ENCODE results near the gene SP9. TPM values are rescaled to one million over a fixed set of nuclear protein-coding genes. Genes with fewer than 3 reads are reported as not detected.

The SP9 gene
- total RNA-seq, 2 donors from 2014 or later = not detected

DNA sequence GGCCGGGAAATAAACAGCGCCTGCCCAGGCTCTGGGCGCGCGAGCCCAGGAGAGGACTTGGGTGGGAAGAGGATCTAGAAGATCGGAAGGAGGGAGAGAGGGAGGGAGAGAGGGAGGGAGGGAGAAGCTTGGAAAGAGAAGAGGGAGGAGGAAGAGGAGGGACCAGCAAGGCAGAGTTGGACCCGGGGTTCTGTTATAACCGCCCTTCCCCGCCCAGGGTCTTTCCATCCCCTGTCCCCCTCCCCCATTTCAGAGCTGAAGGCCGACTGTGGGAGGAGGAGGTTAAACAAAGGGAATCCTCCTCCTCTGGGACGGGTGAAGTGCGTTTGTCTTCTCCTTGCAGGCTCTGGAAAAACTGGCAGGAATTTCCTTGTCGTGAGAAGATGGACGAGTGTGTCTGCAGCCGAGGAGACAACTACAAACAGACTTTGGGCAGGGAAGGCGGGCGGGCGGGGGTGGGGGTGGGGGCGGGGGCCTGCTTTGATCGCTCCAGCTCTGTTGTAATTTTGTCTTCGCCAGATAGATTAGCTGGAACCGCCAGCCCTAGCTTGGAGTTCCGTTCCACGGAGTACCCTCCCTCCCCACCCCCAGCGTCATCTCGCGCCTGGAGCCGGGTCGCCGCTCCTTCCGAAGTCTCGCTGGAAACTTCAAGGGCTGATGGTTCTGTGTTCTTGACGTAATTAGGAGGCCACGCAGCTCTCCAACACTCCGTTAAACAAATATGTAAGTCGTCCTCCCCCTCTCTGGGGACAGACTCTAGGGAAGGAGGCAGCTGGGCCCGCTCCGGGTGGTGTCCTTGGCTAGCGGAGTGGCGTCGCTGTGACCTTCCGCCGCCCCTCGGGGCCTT is 6.4 kb upstream of the SP9 start:
- H3K27ac Mint-ChIP-seq = peak overlapping the region; percentile 53
- DNase-seq (no peak), ATAC-seq (no peak)
- H3K4me3 Mint-ChIP-seq = peak overlapping the region; percentile 43
- H3K27me3 Mint-ChIP-seq = peaks cover 90% of the 10 kb centered on the region
- H3K9me3 ChIP-seq (ENCODE audit: control insufficient read depth, low read length, poor library complexity, severe bottlenecking) = peaks cover 5% of the 10 kb centered on the region
- peaks cover 29% of the 10 kb centered on the region for H3K4me1 Mint-ChIP-seq
- H3K36me3 Mint-ChIP-seq (ENCODE audit: low read depth) = no peaks in the 10 kb centered on the region

DNA sequence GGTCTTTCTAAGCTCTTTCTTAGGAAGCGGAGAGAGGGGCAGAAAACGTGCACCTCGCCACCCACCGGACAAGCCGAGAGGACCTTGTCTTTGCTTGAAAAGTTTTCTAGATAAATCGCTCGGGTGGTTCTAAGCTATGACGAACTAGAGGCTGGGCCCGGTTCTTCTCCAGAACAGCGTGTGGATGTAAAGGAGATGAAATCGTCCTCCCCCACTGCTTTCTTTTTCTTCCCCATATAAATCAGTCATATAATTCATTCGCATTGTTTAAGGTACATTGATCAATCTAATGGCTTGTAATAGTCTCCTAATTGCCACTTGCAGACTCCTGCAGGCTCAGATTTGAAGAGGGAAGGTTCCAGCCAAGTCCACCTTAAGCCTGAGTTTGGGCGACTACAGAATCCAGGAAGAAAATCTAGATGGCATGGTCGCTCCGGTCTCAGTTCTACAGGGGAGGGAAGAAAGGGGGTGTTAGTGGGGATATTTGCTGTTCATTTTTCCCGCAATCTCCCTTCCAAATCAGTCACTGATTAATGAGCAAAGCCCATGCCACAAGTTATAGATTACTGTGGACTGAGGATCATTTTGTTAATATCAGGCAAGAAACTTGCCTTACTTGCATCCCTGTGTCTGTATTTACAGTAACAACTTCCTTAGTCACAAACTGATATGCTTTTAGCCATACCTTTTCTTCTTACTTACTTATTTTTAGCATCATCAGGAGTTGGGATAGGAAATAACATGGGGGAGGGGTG is 5.6 kb upstream of the SP9 start:
- no peak for DNase-seq
- ATAC-seq = no peak
- H3K4me1 Mint-ChIP-seq = peaks cover 35% of the 10 kb centered on the region
- H3K27ac Mint-ChIP-seq = peak overlapping the region; percentile 39
- no peak overlapping the region for H3K4me3 Mint-ChIP-seq
- H3K27me3 Mint-ChIP-seq = peaks cover 91% of the 10 kb centered on the region
- peaks cover 5% of the 10 kb centered on the region for H3K9me3 ChIP-seq (ENCODE audit: control insufficient read depth, low read length, poor library complexity, severe bottlenecking)
- H3K36me3 Mint-ChIP-seq (ENCODE audit: low read depth) = no peaks in the 10 kb centered on the region

DNA sequence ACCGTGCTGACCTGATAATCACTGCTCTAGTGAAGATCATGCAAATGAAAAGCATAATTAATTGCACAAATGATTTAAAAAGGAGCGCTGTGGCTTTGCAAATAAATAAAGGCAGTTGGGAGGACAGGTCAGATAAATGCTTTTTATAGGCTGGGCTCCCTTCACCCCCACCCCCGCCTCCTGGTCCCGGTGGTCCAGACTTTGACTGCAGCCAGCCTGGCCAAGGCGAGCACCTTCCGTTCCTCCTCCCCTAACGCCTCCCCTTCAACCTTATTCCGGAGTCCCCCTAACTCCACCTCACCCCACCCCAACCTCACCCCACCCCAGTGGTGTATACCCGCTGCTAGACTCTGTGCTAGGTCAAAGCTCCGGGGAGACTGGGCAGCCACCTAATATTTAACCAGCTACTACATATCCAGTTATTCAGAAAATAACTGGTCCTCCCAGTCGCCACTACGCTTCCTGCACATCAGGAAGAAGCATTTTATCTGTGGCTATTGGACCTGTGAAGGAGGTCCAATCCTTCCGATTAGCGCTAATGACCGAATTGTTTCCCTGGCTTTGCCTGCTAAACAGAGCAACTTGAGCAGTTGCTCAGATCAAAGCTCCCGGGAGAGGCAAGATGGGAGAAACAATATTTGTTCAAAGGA is 3.7 kb upstream of the SP9 start:
- peak overlapping the region; percentile 3 for H3K4me3 Mint-ChIP-seq
- H3K27ac Mint-ChIP-seq = peak overlapping the region; percentile 47
- peaks cover 13% of the 10 kb centered on the region for H3K9me3 ChIP-seq (ENCODE audit: control insufficient read depth, low read length, poor library complexity, severe bottlenecking)
- H3K27me3 Mint-ChIP-seq = peaks cover 81% of the 10 kb centered on the region
- H3K4me1 Mint-ChIP-seq = peaks cover 39% of the 10 kb centered on the region
- no peaks in the 10 kb centered on the region for H3K36me3 Mint-ChIP-seq (ENCODE audit: low read depth)
- no peak for DNase-seq
- ATAC-seq = no peak

DNA sequence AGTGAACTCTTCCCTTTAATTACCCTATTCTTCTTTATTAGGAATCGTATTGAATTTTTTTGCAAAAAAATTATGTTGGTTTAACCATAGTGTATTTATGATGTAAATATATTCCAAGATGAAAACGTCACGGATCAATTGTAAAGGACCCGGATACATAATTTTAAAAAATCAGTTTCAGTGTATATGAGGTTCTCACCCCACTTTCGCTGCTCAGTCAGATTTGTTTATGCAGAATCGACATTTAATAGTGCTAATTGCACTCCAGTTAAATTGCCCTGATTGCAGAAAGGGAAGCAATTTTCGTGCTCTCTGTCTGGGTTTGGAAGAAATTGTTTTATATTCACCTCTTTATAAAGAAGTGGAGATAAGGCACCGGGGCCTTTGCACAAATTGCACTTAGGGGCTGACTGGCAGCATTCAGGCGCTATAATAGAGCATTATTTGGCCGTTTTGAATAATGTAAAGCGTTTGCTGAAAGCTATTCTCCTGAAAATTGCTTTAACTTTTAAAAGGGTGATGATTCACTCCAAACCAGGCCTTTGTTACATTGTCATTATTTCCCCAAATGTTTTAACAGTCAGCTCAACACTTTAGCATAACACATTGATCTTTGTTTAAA is 3.0 kb upstream of the SP9 start:
- Mint-ChIP-seq H3K36me3 (ENCODE audit: low read depth) (no peaks in the 10 kb centered on the region), H3K4me1 (peaks cover 38% of the 10 kb centered on the region)

DNA sequence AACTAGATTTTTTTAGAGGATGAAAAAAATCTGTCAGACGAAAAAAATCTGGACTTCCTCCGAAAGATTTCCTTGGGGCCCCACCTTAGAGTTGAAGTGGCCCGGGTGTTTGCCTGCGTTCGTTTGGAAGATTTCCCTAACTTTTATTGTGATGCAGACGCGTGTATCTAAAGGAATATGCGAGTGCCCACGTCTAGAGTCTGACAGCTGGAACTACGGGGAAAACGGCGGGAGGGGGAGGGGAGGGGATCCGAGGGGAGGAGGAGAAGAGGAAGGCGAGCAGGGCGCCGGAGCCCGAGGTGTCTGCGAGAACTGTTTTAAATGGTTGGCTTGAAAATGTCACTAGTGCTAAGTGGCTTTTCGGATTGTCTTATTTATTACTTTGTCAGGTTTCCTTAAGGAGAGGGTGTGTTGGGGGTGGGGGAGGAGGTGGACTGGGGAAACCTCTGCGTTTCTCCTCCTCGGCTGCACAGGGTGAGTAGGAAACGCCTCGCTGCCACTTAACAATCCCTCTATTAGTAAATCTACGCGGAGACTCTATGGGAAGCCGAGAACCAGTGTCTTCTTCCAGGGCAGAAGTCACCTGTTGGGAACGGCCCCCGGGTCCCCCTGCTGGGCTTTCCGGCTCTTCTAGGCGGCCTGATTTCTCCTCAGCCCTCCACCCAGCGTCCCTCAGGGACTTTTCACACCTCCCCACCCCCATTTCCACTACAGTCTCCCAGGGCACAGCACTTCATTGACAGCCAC is 2.4 kb upstream of the SP9 start:
- Mint-ChIP-seq H3K4me3 (peak overlapping the region; percentile 80), H3K36me3 (ENCODE audit: low read depth) (no peaks in the 10 kb centered on the region), H3K4me1 (peaks cover 32% of the 10 kb centered on the region), H3K27me3 (peaks cover 69% of the 10 kb centered on the region), H3K27ac (peak overlapping the region; percentile 86)
- ATAC-seq = no peak
- no peak for DNase-seq
- H3K9me3 ChIP-seq (ENCODE audit: control insufficient read depth, low read length, poor library complexity, severe bottlenecking) = peaks cover 13% of the 10 kb centered on the region

More for the DNA sequence above, 3.0 kb upstream of the SP9 start:
- Mint-ChIP-seq H3K27me3 (peaks cover 76% of the 10 kb centered on the region), H3K4me3 (peak overlapping the region; percentile 80), H3K27ac (peak overlapping the region; percentile 86)
- ATAC-seq = no peak
- H3K9me3 ChIP-seq (ENCODE audit: control insufficient read depth, low read length, poor library complexity, severe bottlenecking) = peaks cover 13% of the 10 kb centered on the region
- no peak for DNase-seq

DNA sequence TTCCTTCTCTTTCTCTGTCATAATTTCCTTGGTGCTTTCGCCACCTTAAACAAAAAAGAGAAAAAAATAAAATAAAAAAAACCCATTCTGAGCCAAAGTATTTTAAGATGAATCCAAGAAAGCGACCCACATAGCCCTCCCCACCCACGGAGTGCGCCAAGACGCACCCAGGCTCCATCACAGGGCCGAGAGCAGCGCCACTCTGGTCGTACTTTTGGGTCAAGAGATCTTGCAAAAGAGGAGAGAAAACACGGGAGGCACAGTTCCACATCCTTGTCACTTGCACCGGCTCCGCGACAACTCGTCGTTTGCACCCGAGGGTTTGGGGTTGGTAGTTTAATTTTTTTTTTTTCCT is 1.8 kb upstream of the SP9 start:
- DNase-seq = no peak
- ATAC-seq = no peak
- no peaks in the 10 kb centered on the region for H3K36me3 Mint-ChIP-seq (ENCODE audit: low read depth)
- H3K4me1 Mint-ChIP-seq = peaks cover 29% of the 10 kb centered on the region
- peak overlapping the region; percentile 86 for H3K27ac Mint-ChIP-seq
- peak overlapping the region; percentile 80 for H3K4me3 Mint-ChIP-seq
- H3K27me3 Mint-ChIP-seq = peaks cover 68% of the 10 kb centered on the region
- peaks cover 13% of the 10 kb centered on the region for H3K9me3 ChIP-seq (ENCODE audit: control insufficient read depth, low read length, poor library complexity, severe bottlenecking)

DNA sequence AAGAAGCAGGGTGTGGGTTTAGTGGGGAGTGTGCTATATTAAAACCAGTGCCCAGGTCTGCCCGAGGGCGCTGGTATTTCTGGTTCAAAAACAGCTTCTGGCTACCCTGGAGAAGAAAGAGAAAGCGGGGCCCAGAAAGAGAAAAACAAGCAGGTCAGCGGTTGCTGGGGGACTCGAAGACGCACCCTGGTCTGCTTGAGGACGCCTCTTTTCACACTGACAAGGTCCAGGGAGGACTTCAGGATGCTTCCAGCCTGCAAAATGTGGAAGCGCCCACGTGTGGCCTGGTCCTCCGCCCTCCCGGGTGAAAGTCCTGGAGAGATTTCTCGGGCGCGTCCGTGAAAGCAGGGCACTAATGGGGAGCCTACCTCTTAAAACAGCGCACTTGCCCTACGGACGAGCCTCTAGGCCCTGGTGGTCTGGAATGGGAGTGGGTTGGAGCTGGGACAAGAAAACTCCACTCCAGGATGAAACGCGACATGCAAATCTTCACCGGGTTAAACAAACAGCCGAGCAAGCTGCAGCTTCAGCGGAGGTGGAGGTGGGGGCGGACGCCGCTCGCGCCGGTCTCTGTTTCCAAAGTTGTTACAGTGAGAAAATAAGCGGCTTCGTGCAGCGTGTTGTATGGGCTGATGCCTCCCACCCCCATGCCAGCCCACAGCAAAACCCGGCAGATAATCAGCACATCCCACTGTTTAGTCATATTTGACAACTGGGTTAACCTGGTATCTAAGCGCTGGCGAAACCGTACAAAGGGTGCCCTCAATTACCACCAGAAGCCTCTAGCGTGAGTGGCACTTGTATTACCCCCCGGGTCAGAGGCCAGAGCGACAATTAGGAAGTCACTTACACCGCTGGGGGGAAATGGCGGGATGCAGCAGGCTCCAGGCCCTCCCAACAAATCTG is 1.1 kb upstream of the SP9 start:
- ATAC-seq (no peak), DNase-seq (no peak)
- Mint-ChIP-seq H3K36me3 (ENCODE audit: low read depth) (no peaks in the 10 kb centered on the region), H3K27ac (peak overlapping the region; percentile 86), H3K4me3 (peak overlapping the region; percentile 80), H3K27me3 (peaks cover 66% of the 10 kb centered on the region), H3K4me1 (peaks cover 29% of the 10 kb centered on the region)
- peaks cover 17% of the 10 kb centered on the region for H3K9me3 ChIP-seq (ENCODE audit: control insufficient read depth, low read length, poor library complexity, severe bottlenecking)

DNA sequence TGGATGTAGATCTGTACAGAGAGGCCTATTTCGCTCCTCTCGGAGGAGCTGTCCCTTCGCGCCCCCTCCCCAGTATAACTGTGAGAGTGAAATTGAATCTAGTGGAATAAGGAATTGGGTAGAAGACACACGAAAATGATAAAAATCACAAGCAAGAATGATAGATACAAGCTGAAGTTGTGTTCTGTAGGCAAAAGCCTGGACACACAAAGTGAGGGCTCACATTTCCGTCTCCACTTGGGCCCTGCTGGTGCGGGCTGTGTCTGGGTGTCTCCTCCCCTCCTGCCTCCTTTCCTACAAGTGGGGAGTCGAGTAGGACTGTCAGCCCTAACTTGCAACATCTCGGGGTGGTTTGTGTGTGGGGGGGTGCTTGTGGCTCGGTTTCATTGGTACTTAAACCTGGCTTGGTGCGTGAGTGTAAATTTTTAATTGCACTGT is 457 bp upstream of the SP9 start:
- ATAC-seq = no peak
- H3K9me3 ChIP-seq (ENCODE audit: control insufficient read depth, low read length, poor library complexity, severe bottlenecking) = peaks cover 17% of the 10 kb centered on the region
- Mint-ChIP-seq H3K27ac (peak overlapping the region; percentile 86), H3K4me1 (peaks cover 23% of the 10 kb centered on the region), H3K27me3 (peaks cover 63% of the 10 kb centered on the region), H3K4me3 (peak overlapping the region; percentile 80), H3K36me3 (ENCODE audit: low read depth) (no peaks in the 10 kb centered on the region)
- DNase-seq = no peak

DNA sequence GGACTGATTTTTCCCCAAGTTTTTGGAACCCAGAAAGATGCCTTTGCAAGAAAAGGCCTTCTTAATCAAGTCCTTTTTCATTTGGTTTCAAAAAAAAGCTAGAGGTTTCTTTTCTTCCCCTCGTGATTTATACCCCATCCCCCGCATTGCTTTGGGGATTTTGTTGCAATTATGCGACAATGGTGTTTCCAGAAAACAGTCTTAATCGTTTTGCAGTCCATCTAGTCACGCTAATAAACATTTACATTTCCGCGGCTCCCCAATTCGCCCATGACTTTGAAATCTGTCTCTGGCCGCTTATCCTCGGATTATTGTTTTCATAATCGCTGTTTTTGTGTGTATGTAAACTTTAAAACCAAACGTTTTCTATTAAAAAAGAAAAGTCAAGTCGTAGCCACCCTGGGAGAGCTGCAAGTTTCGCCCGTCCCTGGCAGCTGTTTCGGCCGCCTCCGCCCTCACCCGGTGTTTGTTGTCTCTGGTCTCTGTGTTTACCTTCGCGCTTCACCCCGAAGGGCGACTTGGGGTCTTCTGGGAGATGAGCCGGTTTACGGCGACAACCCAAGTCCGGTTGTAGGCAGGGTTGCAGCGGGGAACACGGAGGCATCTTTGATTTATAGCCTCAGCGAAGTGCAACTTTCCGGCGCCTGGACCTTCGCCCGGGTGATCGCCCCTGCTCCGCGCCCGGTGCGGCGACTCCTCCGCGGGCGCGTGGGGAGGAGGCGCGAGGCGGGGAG is 667 bp downstream of the SP9 start:
- ATAC-seq (no peak), DNase-seq (no peak)
- H3K36me3 Mint-ChIP-seq (ENCODE audit: low read depth) = no peaks in the 10 kb centered on the region
- peaks cover 26% of the 10 kb centered on the region for H3K4me1 Mint-ChIP-seq
- H3K9me3 ChIP-seq (ENCODE audit: control insufficient read depth, low read length, poor library complexity, severe bottlenecking) = peaks cover 17% of the 10 kb centered on the region
- peaks cover 61% of the 10 kb centered on the region for H3K27me3 Mint-ChIP-seq
- peak overlapping the region; percentile 74 for H3K4me3 Mint-ChIP-seq
- peak overlapping the region; percentile 82 for H3K27ac Mint-ChIP-seq

DNA sequence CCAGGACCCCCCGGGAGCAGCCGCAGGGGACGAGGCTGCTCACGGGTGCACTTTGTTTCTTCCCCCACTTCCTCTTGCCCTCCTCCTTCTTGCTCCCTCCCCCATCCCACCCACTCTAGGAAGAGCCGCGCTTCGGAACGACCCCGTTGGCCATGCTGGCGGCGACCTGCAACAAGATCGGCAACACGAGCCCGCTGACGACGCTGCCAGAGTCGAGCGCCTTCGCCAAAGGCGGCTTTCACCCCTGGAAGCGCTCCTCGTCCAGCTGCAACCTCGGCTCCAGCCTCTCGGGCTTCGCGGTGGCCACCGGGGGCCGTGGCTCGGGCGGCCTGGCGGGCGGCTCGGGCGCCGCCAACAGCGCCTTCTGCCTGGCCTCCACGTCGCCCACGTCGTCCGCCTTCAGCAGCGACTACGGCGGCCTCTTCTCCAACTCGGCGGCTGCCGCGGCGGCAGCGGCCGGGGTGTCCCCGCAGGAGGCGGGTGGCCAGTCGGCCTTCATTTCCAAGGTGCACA is 1.3 kb downstream of the SP9 start:
- peak overlapping the region; percentile 82 for H3K27ac Mint-ChIP-seq
- peaks cover 28% of the 10 kb centered on the region for H3K4me1 Mint-ChIP-seq
- no peak for ATAC-seq

More for the DNA sequence above, 1.3 kb downstream of the SP9 start:
- Mint-ChIP-seq H3K4me3 (peak overlapping the region; percentile 78), H3K27me3 (peaks cover 59% of the 10 kb centered on the region), H3K36me3 (ENCODE audit: low read depth) (no peaks in the 10 kb centered on the region)
- no peak for DNase-seq
- peaks cover 17% of the 10 kb centered on the region for H3K9me3 ChIP-seq (ENCODE audit: control insufficient read depth, low read length, poor library complexity, severe bottlenecking)
